Measurements from ENCODE around the gene SLC7A8.
A peak's percentile ranks its signal among the peaks of the same experiment; 100 is the strongest.

The SLC7A8 gene

DNA sequence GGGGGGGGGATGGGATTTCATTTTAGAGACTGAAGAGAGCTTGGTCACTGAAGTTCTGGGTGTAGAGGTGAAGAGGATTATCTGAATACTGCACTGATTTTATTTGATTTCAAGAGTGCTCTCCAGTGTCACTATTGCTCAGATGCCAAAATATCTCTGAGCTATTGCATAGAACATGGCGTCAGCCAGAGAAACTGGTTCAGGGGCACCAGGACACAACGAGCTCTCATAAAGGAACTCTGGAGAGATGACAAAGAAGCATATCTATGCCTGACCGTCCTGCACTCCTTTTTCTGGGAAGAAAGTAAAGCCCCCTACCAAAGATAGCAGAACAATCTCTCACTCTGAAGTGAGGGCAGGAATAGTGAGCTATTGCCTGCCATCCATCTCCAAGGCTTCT is 2.0 kb downstream of the SLC7A8 start:
- H3K9ac ChIP-seq (ENCODE audit: low read length), result peak overlapping the region; percentile 69
- H3K36me3 ChIP-seq (ENCODE audit: control insufficient read depth, insufficient read depth, low read length), result no peaks in the 10 kb centered on the region
- no peaks in the 10 kb centered on the region for H3K27me3 ChIP-seq (ENCODE audit: control insufficient read depth, insufficient read depth, low read length)
- no peaks in the 10 kb centered on the region for H3K9me3 ChIP-seq (ENCODE audit: control insufficient read depth, low read length)
- H3K4me3 ChIP-seq (ENCODE audit: low read length), result peak overlapping the region; percentile 66
- H3K4me1 ChIP-seq (ENCODE audit: control insufficient read depth, insufficient read depth, low read length), result peaks cover 38% of the 10 kb centered on the region

DNA sequence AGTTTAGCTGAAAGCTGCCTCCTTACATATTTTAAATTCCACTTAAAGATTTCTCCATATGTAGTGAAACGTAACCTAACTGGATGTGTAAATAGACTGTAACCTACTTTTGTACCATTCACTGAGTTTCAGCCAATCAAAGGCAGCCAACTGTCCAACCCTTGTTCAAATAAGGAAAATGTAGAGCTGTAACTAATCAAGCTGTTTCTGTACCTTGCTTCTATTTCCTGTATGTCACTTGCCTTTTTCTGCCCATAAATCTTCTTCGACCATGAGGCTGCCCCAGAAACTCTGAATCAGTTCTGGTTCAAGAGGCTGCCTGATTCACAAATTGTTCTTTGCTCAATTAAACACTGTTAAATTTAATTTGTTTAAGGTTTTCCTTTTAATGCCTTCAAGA is 6.3 kb downstream of the SLC7A8 start:
- Histone ChIP-seq H3K9ac (ENCODE audit: low read length) (peak overlapping the region; percentile 40), H3K4me3 (ENCODE audit: low read length) (peak overlapping the region; percentile 12), H3K4me1 (ENCODE audit: control insufficient read depth, insufficient read depth, low read length) (peaks cover 68% of the 10 kb centered on the region)

DNA sequence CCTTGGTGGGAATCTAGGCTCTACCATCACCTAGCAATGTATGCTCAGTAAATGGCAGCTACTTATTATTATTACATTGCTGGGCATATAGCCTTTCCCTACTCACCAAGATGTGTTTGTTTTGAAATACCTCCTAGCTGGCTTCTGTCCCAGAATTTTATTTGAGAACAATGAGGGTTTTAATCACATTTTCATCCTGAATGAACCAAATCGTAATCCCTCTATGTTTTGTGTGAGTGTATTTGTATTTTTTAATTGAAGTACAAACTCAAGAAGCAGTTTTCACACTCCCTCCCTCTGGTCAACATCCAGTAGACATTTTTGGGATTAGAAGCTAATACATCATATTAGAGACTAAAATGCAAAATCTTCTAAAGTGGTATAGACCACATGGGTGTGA is 7.6 kb downstream of the SLC7A8 start:
- no peaks in the 10 kb centered on the region for H3K36me3 ChIP-seq (ENCODE audit: control insufficient read depth, insufficient read depth, low read length)
- H3K4me1 ChIP-seq (ENCODE audit: control insufficient read depth, insufficient read depth, low read length), result peaks cover 69% of the 10 kb centered on the region
- no peak overlapping the region for H3K9ac ChIP-seq (ENCODE audit: low read length)
- H3K27me3 ChIP-seq (ENCODE audit: control insufficient read depth, insufficient read depth, low read length), result no peaks in the 10 kb centered on the region
- H3K9me3 ChIP-seq (ENCODE audit: control insufficient read depth, low read length), result no peaks in the 10 kb centered on the region
- no peak overlapping the region for H3K4me3 ChIP-seq (ENCODE audit: low read length)

More for the DNA sequence above, 6.3 kb downstream of the SLC7A8 start:
- Histone ChIP-seq H3K36me3 (ENCODE audit: control insufficient read depth, insufficient read depth, low read length) (no peaks in the 10 kb centered on the region), H3K27me3 (ENCODE audit: control insufficient read depth, insufficient read depth, low read length) (no peaks in the 10 kb centered on the region), H3K9me3 (ENCODE audit: control insufficient read depth, low read length) (no peaks in the 10 kb centered on the region)

DNA sequence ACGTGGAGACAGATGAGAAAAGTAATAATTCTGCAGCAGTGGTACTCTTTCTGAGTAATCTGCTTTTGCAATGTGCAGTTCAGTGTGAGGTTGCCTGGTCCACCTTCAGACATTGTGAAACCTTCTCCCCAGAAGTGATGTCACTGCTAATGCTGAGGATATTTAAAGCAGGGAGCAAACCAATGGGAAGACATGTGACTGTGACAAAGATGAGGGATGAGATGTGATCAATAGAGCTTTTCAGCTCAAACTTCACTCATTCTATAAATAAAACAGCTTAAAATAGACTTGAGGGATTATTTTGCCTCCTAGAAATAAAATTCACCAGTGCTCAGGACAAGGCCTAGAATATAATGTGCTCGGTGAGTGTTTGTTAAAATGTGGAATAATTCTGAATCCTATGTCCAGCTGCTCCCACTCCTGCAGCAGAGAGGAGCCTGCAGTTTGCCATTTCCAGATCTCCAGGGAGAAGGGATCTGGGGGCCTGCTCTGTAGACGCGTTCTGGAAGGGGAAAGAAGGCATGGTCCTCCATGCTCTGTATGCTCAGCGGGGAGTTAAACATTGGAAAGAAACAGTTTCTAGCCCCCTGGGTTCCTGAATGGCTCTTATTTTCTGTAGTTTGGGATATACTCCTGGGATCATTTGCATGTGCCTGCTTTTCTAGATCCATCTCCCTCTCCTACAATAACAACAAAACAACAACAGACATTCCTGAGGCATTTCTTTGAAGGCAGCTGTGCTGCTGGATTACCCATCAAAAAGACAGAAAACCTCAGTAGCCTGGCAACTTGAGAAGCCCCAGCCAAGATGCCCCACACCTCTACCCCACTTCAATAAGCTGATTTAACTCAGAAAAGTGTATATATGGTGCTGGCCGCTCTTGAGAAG is 8.9 kb downstream of the SLC7A8 start:
- Histone ChIP-seq H3K27me3 (ENCODE audit: control insufficient read depth, insufficient read depth, low read length) (no peaks in the 10 kb centered on the region), H3K36me3 (ENCODE audit: control insufficient read depth, insufficient read depth, low read length) (no peaks in the 10 kb centered on the region), H3K4me3 (ENCODE audit: low read length) (no peak overlapping the region), H3K9ac (ENCODE audit: low read length) (no peak overlapping the region), H3K4me1 (ENCODE audit: control insufficient read depth, insufficient read depth, low read length) (peaks cover 58% of the 10 kb centered on the region), H3K9me3 (ENCODE audit: control insufficient read depth, low read length) (no peaks in the 10 kb centered on the region)

DNA sequence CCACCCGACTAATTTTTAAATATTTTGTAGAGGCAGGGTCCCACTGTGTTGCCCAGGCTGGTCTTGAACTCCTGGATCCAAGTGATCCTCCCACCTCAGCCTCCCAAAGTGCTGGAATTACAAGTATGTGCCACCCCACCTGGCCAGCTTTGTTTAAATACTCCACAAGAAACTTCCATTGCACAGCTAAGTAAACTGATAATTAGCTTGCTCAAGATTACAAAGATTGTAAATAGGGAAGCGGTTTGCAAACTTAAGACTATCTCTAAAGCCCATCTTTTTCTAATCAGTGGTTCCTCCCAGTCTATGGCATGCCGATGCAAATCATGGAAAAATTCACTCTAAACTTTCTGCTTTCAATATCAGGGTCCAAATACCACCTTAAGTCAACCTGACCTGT is 9.7 kb downstream of the SLC7A8 start:
- Histone ChIP-seq H3K4me1 (ENCODE audit: control insufficient read depth, insufficient read depth, low read length) (peaks cover 60% of the 10 kb centered on the region), H3K9ac (ENCODE audit: low read length) (no peak overlapping the region), H3K36me3 (ENCODE audit: control insufficient read depth, insufficient read depth, low read length) (no peaks in the 10 kb centered on the region), H3K27me3 (ENCODE audit: control insufficient read depth, insufficient read depth, low read length) (no peaks in the 10 kb centered on the region), H3K9me3 (ENCODE audit: control insufficient read depth, low read length) (no peaks in the 10 kb centered on the region), H3K4me3 (ENCODE audit: low read length) (no peak overlapping the region)

DNA sequence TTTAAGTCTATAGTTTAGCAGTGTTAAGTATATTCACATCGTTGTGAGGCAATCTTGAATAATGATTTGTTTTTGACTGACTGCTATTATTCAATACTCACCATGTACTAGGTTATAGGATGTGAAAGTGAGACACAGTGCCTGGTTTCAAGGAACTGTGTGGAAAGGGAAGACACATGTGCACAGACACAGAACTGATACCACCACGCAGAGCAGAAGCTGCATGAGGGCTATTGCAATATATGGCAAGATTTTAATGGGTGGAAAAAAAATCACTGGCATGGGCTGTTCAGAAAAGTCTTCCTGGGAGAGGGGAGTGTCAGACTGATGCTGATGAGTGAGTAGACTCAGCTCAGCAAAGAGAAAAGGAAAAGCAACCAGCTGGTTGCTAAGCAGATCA is 10.4 kb downstream of the SLC7A8 start:
- Histone ChIP-seq H3K9me3 (ENCODE audit: control insufficient read depth, low read length) (no peaks in the 10 kb centered on the region), H3K9ac (ENCODE audit: low read length) (no peak overlapping the region)

DNA sequence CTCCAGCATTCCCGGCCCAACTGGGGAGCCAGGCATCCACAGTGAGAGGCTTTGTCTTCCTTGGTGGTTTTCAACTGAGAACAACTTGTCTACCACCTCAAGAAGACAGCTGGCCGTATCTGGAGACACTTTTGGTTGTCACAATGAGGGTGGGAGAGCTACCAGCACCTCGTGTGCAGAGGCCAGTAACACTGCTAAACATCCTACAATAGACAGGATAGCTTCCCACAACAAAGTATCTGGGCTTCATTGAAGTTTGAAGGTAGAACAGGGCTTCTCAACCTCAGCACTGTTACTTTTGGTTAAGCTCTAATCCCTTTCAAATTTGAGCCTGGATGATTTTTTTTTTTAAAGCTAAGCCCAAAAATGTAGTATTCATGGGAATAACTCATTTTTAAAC is 10.9 kb downstream of the SLC7A8 start:
- Histone ChIP-seq H3K4me3 (ENCODE audit: low read length) (no peak overlapping the region), H3K9ac (ENCODE audit: low read length) (no peak overlapping the region), H3K4me1 (ENCODE audit: control insufficient read depth, insufficient read depth, low read length) (peaks cover 56% of the 10 kb centered on the region), H3K27me3 (ENCODE audit: control insufficient read depth, insufficient read depth, low read length) (no peaks in the 10 kb centered on the region), H3K9me3 (ENCODE audit: control insufficient read depth, low read length) (no peaks in the 10 kb centered on the region), H3K36me3 (ENCODE audit: control insufficient read depth, insufficient read depth, low read length) (no peaks in the 10 kb centered on the region)

More for the DNA sequence above, 10.4 kb downstream of the SLC7A8 start:
- H3K4me1 ChIP-seq (ENCODE audit: control insufficient read depth, insufficient read depth, low read length), result peaks cover 61% of the 10 kb centered on the region
- H3K27me3 ChIP-seq (ENCODE audit: control insufficient read depth, insufficient read depth, low read length), result no peaks in the 10 kb centered on the region
- H3K36me3 ChIP-seq (ENCODE audit: control insufficient read depth, insufficient read depth, low read length), result no peaks in the 10 kb centered on the region
- H3K4me3 ChIP-seq (ENCODE audit: low read length), result no peak overlapping the region

DNA sequence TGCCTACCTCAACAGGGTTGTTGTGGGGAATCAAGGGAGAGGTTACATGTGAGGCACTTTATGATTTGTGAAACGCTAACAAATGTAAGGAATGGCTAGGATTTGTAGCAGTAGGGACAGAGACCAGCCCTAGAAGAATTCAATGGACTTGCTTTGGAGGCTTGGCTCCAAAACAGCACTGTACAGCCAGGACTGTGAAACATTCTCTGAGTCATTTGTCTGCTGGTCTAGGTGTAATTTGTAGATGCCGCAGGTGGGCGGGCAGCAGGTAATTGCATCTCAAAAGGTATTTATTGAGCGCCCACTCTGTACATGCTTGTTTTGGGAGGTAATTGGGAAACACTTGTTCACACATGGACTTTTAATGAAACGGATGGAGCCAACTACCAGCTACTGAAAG is 11.4 kb downstream of the SLC7A8 start:
- no peaks in the 10 kb centered on the region for H3K27me3 ChIP-seq (ENCODE audit: control insufficient read depth, insufficient read depth, low read length)
- no peak overlapping the region for H3K9ac ChIP-seq (ENCODE audit: low read length)
- H3K36me3 ChIP-seq (ENCODE audit: control insufficient read depth, insufficient read depth, low read length), result no peaks in the 10 kb centered on the region
- H3K9me3 ChIP-seq (ENCODE audit: control insufficient read depth, low read length), result no peaks in the 10 kb centered on the region
- H3K4me3 ChIP-seq (ENCODE audit: low read length), result no peak overlapping the region
- peaks cover 52% of the 10 kb centered on the region for H3K4me1 ChIP-seq (ENCODE audit: control insufficient read depth, insufficient read depth, low read length)

DNA sequence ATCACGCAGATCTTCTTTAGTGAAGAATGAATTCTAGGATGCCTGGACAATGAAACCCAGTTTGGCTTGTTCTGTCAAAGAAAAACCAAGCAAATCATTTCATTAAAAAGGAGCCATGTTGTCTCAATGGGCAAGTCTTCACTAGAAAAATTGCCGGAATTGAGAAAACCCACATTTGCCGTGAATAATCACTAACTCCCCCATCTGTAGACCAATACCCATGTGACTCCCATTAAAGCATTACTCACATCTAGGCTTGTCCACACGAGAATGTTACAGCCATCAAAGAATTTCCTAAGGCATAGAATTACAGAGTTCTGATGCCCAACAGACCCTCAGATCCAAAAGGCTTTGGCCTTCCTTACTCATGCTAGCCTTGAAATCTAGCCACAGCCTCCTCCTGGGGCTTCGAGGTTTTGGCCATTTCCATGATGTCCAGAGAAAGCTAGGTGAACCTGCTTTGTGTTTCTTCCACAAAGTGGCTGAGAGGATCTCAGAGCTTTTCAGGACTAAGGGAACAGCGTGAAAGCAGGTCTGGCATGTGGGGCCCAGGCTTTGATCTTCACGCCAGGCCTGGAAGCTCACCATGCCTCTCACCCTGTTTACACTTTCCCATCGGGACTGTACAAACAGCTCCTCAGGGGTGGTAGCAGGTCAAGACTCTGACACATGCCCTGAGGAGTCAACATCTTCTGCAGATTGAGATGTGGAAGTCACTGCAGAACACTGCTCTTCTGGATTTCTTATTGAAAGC is 12.1 kb downstream of the SLC7A8 start:
- H3K4me1 ChIP-seq (ENCODE audit: control insufficient read depth, insufficient read depth, low read length), result peaks cover 46% of the 10 kb centered on the region

DNA sequence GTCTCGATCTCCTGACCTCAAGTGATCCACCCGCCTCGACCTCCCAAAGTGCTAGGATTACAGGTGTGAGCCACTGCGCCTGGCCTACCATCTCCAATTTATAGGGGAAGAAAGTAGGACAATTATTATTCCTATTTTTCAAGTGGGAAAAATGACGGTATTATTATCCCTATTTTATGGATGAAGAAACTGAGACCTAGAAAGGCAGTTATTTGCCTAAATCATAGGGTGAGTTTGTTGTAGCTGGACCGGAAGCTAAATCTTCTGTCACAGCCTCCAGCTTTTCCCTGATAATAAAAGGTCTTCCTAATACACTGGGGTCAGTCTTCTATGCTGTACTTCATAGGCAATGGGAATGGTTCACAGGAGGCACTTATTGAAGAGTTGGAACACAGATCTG is 13.8 kb downstream of the SLC7A8 start:
- no peaks in the 10 kb centered on the region for H3K36me3 ChIP-seq (ENCODE audit: control insufficient read depth, insufficient read depth, low read length)
- no peak overlapping the region for H3K4me3 ChIP-seq (ENCODE audit: low read length)
- no peaks in the 10 kb centered on the region for H3K27me3 ChIP-seq (ENCODE audit: control insufficient read depth, insufficient read depth, low read length)
- H3K9ac ChIP-seq (ENCODE audit: low read length), result no peak overlapping the region
- H3K4me1 ChIP-seq (ENCODE audit: control insufficient read depth, insufficient read depth, low read length), result peaks cover 38% of the 10 kb centered on the region
- no peaks in the 10 kb centered on the region for H3K9me3 ChIP-seq (ENCODE audit: control insufficient read depth, low read length)

More for the DNA sequence above, 12.1 kb downstream of the SLC7A8 start:
- no peaks in the 10 kb centered on the region for H3K36me3 ChIP-seq (ENCODE audit: control insufficient read depth, insufficient read depth, low read length)
- no peak overlapping the region for H3K9ac ChIP-seq (ENCODE audit: low read length)
- H3K9me3 ChIP-seq (ENCODE audit: control insufficient read depth, low read length), result no peaks in the 10 kb centered on the region
- no peak overlapping the region for H3K4me3 ChIP-seq (ENCODE audit: low read length)
- H3K27me3 ChIP-seq (ENCODE audit: control insufficient read depth, insufficient read depth, low read length), result no peaks in the 10 kb centered on the region

DNA sequence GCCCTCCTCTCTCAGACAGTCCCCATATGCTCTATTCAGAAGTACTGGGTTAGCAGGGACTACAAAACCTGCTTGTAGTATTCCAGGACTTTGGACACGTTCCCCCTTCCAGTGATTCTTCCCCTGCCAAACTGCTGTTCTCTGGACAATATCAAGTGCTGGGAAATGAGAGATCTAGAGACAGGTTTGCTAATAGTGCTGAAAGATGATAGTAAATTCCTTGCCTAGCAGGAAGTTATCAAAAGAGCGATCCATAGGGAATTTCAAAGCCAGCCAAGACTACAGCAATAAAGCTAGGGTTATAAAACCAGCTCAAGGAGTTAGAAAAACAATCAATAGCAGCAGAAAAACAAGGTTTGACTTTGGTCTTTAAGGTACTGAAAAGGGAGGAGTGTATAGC is 15.2 kb downstream of the SLC7A8 start:
- no peak overlapping the region for H3K9ac ChIP-seq (ENCODE audit: low read length)

DNA sequence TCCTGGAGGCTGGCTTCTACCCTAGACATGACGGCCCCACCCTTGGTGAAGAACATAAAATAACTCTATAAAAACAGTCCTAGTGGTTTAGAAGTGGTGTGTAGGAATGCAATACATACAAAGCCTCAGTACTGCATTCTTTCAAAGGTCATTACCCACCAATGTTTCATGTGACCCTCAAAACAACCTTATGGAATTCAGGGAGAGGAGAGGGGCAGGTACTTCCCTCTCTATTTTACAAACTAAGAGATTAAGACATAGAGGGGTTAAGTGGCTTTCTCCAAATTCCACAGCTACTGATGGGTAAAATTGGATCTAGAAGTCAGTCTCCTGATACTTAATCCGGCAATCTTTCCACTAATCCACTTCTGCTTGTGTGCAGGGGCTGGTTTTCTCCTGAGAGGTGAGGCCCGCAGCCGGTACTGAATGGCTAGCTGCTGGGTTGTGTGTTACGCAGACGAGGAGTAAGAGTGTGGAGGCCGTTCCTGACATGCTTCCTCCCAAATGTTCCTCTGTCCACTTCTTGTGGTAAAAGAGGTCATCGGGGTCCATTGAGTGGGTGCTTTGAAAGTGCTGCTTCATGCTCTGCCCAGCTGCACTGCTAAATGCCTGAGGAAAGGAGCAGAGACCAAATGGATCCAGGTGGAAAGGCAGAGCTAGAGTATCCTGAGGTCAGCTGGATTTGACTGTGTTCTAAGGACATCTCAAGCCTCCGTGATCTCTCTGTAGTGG is 16.2 kb downstream of the SLC7A8 start:
- Histone ChIP-seq H3K4me1 (ENCODE audit: control insufficient read depth, insufficient read depth, low read length) (peaks cover 41% of the 10 kb centered on the region), H3K4me3 (ENCODE audit: low read length) (no peak overlapping the region), H3K9ac (ENCODE audit: low read length) (no peak overlapping the region), H3K9me3 (ENCODE audit: control insufficient read depth, low read length) (no peaks in the 10 kb centered on the region), H3K27me3 (ENCODE audit: control insufficient read depth, insufficient read depth, low read length) (no peaks in the 10 kb centered on the region), H3K36me3 (ENCODE audit: control insufficient read depth, insufficient read depth, low read length) (no peaks in the 10 kb centered on the region)

More for the DNA sequence above, 15.2 kb downstream of the SLC7A8 start:
- Histone ChIP-seq H3K27me3 (ENCODE audit: control insufficient read depth, insufficient read depth, low read length) (no peaks in the 10 kb centered on the region), H3K9me3 (ENCODE audit: control insufficient read depth, low read length) (no peaks in the 10 kb centered on the region), H3K4me3 (ENCODE audit: low read length) (no peak overlapping the region), H3K4me1 (ENCODE audit: control insufficient read depth, insufficient read depth, low read length) (peaks cover 36% of the 10 kb centered on the region), H3K36me3 (ENCODE audit: control insufficient read depth, insufficient read depth, low read length) (no peaks in the 10 kb centered on the region)

Measured in mucosa of stomach (tissue), 1 donor.